HTERT RPE-1 (cell line): ENCODE measurements around the gene ALG14.

ENCODE experiments used
- in situ Hi-C: fragments of 300-500 bp; cut with MboI; formaldehyde crosslinking; loops from 4 replicates; pipeline ENCODE4 v1.14.3; 2020; ENCODE audit warnings: low sequenced_read_pairs

ALG14 gene

GRCh38 chr1:94935034-94935433, 137.7 kb downstream of the ALG14 start:
- in situ Hi-C loops = no loop called here

- in situ Hi-C loops = no loop called here
Observed at GRCh38 chr1:94934551-94934950, 138.2 kb downstream of the ALG14 start.

GRCh38 chr1:94931254-94931841, 141.4 kb downstream of the ALG14 start:
- in situ Hi-C loops = no loop called here

- in situ Hi-C loops = no loop called here
Observed at GRCh38 chr1:94929351-94930217, 143.2 kb downstream of the ALG14 start.

GRCh38 chr1:94928293-94928939, 144.3 kb downstream of the ALG14 start:
- in situ Hi-C loops = no loop called here

- in situ Hi-C loops = no loop called here
Observed at GRCh38 chr1:94927405-94928175, 145.2 kb downstream of the ALG14 start.

GRCh38 chr1:94926915-94927404, 145.8 kb downstream of the ALG14 start, which contains the start of gene CNN3:
TSS of gene CNN3 (minus strand) at chr1:94927110. CDS start at chr1:94926894, 216 bp downstream.
- in situ Hi-C loops = no loop called here

GRCh38 chr1:94926126-94926914, 146.4 kb downstream of the ALG14 start:
- in situ Hi-C loops = no loop called here

GRCh38 chr1:94925561-94926125, 147.1 kb downstream of the ALG14 start:
- in situ Hi-C loops = no loop called here

GRCh38 chr1:94925004-94925403, 147.7 kb downstream of the ALG14 start:
- in situ Hi-C loops = no loop called here
